Esophagus squamous epithelium (tissue), 4 donors: ENCODE results near the gene CCR4.
"Not testable (repeated sequence)": the region's sequence is repeated elsewhere in the genome, so short reads cannot be mapped to it uniquely, and the experiment has no call there.

Experiments
- CTCF ChIP-seq, 6 experiments: fragments of 450-650 bp in 4 of 6; fragments of 200-600 bp in 2 of 6; sonication (generic) in 2 of 6; IDR thresholded peaks; one replicate each; pipeline ENCODE4 v1.5.1; 2016 to 2019; ENCODE audit warnings: antibody characterized with exemption in 6 of 6, mild to moderate bottlenecking in 4 of 6, moderate library complexity in 4 of 6
- POLR2A ChIP-seq, 4 donors: fragments of 450-650 bp; IDR thresholded peaks; one replicate each; pipeline ENCODE4 v1.6.1; 2017; ENCODE audit warnings: antibody characterized with exemption in 4 of 4, mild to moderate bottlenecking in 4 of 4, moderate library complexity in 3 of 4

GRCh38 chr3:32945598-32945997, 5.8 kb upstream of the CCR4 start:
- TF ChIP-seq CTCF, POLR2A (IDR thresholded peaks at IDR 0.05): not testable (repeated sequence)
